Gastrocnemius medialis (tissue), 4 donors: ENCODE results near the gene SORT1.

ENCODE experiments used
- CTCF ChIP-seq, 5 experiments: fragments of 450-650 bp in 3 of 5; fragments of 200-600 bp in 2 of 5; sonication (generic) in 2 of 5; IDR thresholded peaks in 4 of 5; conservative IDR thresholded peaks in 1 of 5; 1 replicate in 4 of 5; 2 replicates in 1 of 5; pipeline ENCODE4 v1.5.1; 2016 to 2019; ENCODE audit warnings: antibody characterized with exemption in 5 of 5, mild to moderate bottlenecking in 3 of 5, moderate library complexity in 3 of 5
- POLR2A ChIP-seq, 2 donors: fragments of 450-650 bp; IDR thresholded peaks; one replicate each; pipeline ENCODE4 v1.6.1; 2017; ENCODE audit warnings: antibody characterized with exemption in 2 of 2, mild to moderate bottlenecking in 2 of 2, moderate library complexity in 2 of 2

- no peak for TF ChIP-seq CTCF (IDR thresholded peaks at IDR 0.05 in 4 of 5, conservative IDR thresholded peaks at IDR 0.05 in 1 of 5)
- no peak for TF ChIP-seq POLR2A (IDR thresholded peaks at IDR 0.05)
Observed at GRCh38 chr1:109365642-109366204, 32.0 kb downstream of the SORT1 start.
